AG09309 (cell line): ENCODE data around the gene C8A.
A peak's percentile ranks its signal among the peaks of the same experiment; 100 is the strongest.

Experiments
- DNase-seq: peaks from one replicate; pipeline ENCODE4 v3.0.0-alpha.2; 2010; ENCODE audit warnings: low read depth
- H3K4me3 ChIP-seq: 2 replicates; pipeline ENCODE4 v1.5.1; 2011; ENCODE audit warnings: mild to moderate bottlenecking, low read depth, low read length, moderate library complexity; ENCODE audit not compliant: control insufficient read depth
- TF ChIP-seq, protein P1 (sequence below): IDR thresholded peaks from 2 replicates; pipeline ENCODE4 v1.5.1; 2011; ENCODE audit warnings: mild to moderate bottlenecking, low read depth, low read length, inconsistent platforms; ENCODE audit not compliant: insufficient read depth, control insufficient read depth; ENCODE audit errors: missing control alignments

C8A gene

DNA sequence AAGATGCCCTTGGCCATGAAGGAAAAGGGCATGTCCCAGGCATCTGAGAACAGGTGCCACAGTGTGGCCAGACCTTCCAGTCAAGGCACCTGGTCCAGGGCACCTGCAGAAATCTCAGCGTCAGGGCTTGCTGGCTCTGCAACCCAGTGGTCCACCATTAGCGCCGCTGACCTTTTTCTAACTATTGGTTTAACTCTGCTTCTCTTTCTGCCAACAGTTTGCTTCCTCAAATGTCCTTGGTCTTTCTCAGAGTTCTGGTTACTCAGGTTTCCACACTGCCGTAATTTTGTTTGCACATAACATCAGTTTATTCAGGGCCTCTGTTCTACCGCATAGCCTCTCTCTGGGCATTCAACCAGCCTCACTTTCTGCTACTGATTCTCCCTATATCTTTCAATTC, 18.9 kb upstream of the C8A start:
- no peak for DNase-seq
- TF ChIP-seq, protein P1, sequence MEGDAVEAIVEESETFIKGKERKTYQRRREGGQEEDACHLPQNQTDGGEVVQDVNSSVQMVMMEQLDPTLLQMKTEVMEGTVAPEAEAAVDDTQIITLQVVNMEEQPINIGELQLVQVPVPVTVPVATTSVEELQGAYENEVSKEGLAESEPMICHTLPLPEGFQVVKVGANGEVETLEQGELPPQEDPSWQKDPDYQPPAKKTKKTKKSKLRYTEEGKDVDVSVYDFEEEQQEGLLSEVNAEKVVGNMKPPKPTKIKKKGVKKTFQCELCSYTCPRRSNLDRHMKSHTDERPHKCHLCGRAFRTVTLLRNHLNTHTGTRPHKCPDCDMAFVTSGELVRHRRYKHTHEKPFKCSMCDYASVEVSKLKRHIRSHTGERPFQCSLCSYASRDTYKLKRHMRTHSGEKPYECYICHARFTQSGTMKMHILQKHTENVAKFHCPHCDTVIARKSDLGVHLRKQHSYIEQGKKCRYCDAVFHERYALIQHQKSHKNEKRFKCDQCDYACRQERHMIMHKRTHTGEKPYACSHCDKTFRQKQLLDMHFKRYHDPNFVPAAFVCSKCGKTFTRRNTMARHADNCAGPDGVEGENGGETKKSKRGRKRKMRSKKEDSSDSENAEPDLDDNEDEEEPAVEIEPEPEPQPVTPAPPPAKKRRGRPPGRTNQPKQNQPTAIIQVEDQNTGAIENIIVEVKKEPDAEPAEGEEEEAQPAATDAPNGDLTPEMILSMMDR, result no peak
- H3K4me3 ChIP-seq, result no peak overlapping the region

DNA sequence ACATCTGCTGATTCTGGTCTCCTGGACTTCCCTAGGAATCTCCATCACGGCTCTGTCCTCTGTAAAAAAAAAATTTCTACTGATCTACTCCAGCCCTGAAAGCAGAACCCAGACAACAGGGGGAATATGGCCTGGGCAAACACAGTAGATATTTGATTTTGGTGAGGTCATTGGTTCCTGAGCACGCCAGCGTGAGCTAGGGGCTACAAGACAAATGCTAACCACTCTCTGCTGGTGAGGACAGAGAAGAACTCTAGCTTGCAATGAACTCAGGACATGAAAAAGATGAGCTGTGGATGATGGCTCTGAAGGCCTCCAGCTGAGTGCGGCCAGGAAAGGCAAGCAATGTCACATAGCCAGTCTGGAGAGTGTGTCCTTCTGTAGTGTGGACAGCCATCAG, 18.2 kb upstream of the C8A start:
- H3K4me3 ChIP-seq, result no peak overlapping the region
- TF ChIP-seq, protein P1, result no peak
- no peak for DNase-seq

DNA sequence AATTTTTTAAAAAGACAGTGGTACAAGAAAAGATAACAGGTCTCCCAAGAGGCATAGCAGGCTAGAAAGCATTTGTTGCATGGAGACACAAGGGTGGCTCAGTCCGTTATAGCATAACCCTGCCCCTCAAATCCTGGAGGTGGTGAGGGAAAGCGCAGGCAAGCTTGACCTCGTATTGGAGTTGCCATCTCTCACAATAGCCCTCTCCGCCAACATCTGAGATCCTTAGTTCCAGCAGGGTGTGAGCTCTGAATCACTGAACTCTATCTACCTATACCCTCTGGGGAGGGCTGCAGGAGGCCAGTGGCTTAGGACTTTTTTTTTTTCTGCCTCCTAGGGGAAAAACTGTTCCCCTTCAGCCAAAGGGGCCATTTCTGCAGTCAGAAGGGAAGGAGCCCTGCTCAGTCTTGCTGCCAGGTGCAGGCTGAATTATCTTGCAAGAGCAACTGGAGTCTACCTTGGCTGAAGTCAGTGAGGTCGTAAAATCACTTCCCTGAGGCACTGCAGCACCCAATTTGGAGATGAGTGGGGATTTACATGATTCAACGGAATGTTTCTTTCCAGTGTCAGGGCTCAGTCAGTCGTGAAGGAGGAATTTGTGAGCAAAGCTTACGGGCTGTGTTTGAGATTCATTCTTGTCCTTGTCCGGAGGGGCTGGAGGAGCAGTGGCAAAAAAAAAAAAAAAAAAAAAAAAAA, 17.2 kb upstream of the C8A start:
- TF ChIP-seq, protein P1, result no peak
- no peak overlapping the region for H3K4me3 ChIP-seq
- peak; percentile 20 for DNase-seq

DNA sequence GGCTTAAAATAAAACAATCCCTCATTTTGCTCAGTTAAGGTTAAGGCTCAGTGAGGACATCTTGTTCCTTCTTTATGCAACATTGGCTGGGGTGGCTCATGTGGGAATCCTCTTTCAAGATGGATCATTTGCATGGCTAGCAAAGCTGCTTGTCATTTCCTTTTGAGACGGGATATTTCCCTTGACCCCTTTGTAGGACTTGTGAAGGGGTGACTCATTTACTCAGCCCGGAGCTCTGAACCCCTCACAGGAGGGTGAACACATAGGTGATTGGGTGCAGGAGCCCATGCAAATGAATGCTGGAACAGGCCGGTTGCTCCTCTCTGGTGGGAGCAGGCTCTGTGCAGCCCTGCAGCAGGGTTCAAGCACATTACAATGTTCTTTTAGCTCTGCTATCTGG, 15.8 kb upstream of the C8A start:
- no peak overlapping the region for H3K4me3 ChIP-seq
- DNase-seq, result peak; percentile 10
- TF ChIP-seq, protein P1, result no peak

DNA sequence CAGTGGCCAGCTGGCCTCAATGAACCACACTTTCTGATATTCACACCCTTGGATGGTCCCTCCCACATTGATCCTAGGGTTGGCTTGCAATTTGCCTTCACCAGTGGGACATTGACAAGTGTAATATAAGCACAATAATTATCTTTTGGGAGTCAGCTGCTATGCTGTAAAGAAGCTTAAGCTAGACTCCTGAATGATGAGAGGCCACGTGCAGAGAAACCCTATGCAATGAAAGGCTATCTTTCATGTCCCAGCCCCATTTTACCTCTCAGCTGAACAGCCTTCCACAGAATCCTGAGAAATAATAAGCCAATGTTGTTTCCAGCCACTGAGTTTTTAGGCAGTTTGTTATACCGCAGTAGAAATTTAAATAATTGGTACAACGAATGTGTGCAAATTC, 11.1 kb upstream of the C8A start:
- DNase-seq, result no peak
- TF ChIP-seq, protein P1, result no peak
- no peak overlapping the region for H3K4me3 ChIP-seq

DNA sequence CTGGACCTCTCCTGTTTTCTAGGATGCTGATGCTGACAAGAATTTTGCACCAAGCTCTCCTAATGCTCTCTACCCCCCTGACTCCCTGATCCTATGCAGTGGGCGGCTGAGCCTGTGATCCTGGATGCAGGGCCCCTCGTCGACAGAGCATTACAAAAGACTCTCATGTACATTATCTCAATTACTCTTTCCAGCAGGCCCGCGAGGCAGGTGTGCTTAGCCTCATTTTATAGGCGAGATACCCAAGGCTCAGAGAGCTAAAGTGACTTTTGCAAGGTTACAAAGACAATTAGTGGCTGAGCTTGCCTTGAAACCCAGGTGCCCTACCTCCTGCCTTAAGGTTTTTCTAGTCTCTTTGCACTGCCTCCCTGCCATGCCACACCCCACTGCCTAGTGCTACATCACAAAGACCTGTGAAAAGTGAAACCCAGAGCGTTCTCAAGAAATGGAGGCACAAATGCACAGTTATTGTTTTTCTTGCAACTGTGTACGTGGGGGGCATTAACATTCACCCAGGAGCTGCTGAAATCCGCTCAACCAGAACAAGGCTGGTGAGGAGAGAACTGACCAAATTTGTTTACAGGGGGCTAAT, 10.0 kb upstream of the C8A start:
- no peak for DNase-seq
- TF ChIP-seq, protein P1, result no peak
- H3K4me3 ChIP-seq, result no peak overlapping the region
